BLaER1 (cell line): ENCODE data around the gene MAP9.
"Not testable (repeated sequence)": the region's sequence is repeated elsewhere in the genome, so short reads cannot be mapped to it uniquely, and the experiment has no call there.

Experiments
- H3K27ac ChIP-seq: shearing (Covaris generic); formaldehyde crosslinking; 2 replicates; pipeline ENCODE4 v1.8.1; 2022
- H3K27me3 ChIP-seq: shearing (Covaris generic); formaldehyde crosslinking; 2 replicates; pipeline ENCODE4 v1.8.1; 2022
- H3K36me3 ChIP-seq: shearing (Covaris generic); formaldehyde crosslinking; 2 replicates; pipeline ENCODE4 v1.8.1; 2022
- H3K4me1 ChIP-seq: shearing (Covaris generic); formaldehyde crosslinking; 2 replicates; pipeline ENCODE4 v1.8.1; 2022
- H3K4me2 ChIP-seq: shearing (Covaris generic); formaldehyde crosslinking; 2 replicates; pipeline ENCODE4 v1.8.1; 2022
- H3K4me3 ChIP-seq: shearing (Covaris generic); formaldehyde crosslinking; 2 replicates; pipeline ENCODE4 v1.8.1; 2022
- H3K9ac ChIP-seq: shearing (Covaris generic); formaldehyde crosslinking; 2 replicates; pipeline ENCODE4 v1.8.1; 2022
- H3K9me3 ChIP-seq: shearing (Covaris generic); formaldehyde crosslinking; 2 replicates; pipeline ENCODE4 v1.8.1; 2022
- H4K20me1 ChIP-seq: shearing (Covaris generic); formaldehyde crosslinking; 2 replicates; pipeline ENCODE4 v1.8.1; 2022
- Cebpa-rat ChIP-seq: shearing (Covaris generic); IDR thresholded peaks from 2 replicates; pipeline ENCODE4 v1.8.1; 2022

Gene MAP9

DNA sequence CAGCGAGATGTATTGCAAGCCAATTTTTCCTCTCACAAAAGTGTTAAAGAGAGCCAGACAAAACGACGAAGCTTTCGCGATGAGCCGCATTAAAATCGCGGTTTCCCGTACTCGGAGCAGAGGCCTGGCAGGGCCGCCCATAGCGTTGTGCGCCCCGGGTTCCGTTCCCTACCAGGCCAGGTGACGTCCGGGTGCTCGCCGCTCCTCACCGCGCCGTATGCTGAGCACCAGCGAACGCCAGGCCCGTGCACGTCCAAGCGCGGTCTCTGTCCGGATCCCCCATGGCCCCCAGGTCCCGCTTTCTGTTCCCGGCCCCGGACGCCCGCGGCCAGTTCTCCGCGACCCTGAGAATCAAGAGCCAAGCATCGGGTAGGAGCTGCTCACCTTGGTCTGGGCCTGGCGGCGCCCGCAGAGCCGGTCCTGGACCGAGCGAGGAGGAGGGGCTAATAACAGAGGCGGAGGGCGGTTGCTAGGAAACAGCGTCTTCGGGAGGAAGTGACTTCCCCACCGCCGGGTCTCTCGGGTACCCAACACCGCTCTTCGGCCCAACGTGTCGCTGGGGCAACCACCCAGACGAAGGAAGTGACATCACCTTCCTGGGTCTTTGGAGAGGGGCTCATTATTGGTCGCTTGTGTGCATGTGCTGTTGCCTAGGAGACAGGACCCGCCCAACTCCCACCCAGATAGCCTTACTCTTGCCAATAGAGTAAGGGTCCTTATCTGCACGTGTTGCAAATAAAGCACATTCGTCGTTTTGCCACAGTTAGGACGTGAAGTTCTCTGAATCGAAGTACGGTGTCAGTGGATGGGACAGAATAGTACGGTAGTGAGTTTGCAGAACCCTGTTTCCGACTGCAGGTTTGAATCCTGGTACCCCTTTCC, at the start of gene MAP9:
TSS of gene MAP9 (minus strand) at position 579 of the 882 bp plus-strand sequence. CDS start 1,115 bp downstream, outside the sequence.
- no peaks in the 10 kb centered on the region for H3K27me3 ChIP-seq
- peak within 1 kb of the TSS; percentile 72 for H3K4me3 ChIP-seq
- no peaks in the 10 kb centered on the region for H3K36me3 ChIP-seq
- H3K9ac ChIP-seq, result peak within 1 kb of the TSS; percentile 63; the same call in 1 of the 2 replicates
- peaks cover 5% of the 10 kb centered on the region; the same call in 1 of the 2 replicates for H3K9me3 ChIP-seq
- H3K4me1 ChIP-seq, result no peaks in the 10 kb centered on the region
- H3K4me2 ChIP-seq, result peak within 1 kb of the TSS; percentile 64
- no peaks in the 10 kb centered on the region for H4K20me1 ChIP-seq
- no peak for TF ChIP-seq Cebpa-rat
- no peak within 1 kb of the TSS for H3K27ac ChIP-seq

DNA sequence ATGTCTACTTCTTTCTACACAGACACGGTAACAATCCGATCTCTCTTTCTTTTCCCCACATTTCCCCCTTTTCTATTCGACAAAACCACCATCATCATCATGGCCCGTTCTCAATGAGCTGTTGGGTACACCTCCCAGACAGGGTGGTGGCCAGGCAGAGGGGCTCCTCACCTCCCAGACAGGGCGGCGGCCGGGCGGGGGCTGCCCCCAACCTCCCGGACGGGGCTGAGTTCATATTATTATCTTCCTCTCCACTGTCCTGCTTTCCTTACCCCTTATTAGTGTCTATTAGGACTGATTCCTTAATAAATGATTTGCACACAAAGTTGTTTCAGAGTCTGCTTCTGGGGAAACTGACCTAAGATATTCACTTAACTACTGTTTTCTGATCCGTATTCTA, 48.0 kb upstream of the MAP9 start:
- not testable (repeated sequence) for H3K27me3 ChIP-seq, H3K36me3 ChIP-seq, H4K20me1 ChIP-seq, H3K4me2 ChIP-seq, H3K27ac ChIP-seq, H3K9ac ChIP-seq, H3K4me3 ChIP-seq
- peaks cover 38% of the 10 kb centered on the region for H3K9me3 ChIP-seq
- H3K4me1 ChIP-seq, result 0 out of 2 replicates have a peak, but pooled peaks cover 16% of the 10 kb centered on the region

- peaks cover 3% of the 10 kb centered on the region; the same call in 1 of the 2 replicates for H3K36me3 ChIP-seq
- no peaks in the 10 kb centered on the region for H3K27me3 ChIP-seq
- no peak overlapping the region for H3K27ac ChIP-seq
- no peak overlapping the region for H3K9ac ChIP-seq
- H3K9me3 ChIP-seq, result peaks cover 38% of the 10 kb centered on the region
- no peaks in the 10 kb centered on the region for H4K20me1 ChIP-seq
- no peak for TF ChIP-seq Cebpa-rat
- H3K4me1 ChIP-seq, result 0 out of 2 replicates have a peak, but pooled peaks cover 16% of the 10 kb centered on the region
- no peak overlapping the region for H3K4me3 ChIP-seq
- no peak overlapping the region for H3K4me2 ChIP-seq
Observed at GRCh38 chr4:155423671-155424070, 46.9 kb upstream of the MAP9 start.

DNA sequence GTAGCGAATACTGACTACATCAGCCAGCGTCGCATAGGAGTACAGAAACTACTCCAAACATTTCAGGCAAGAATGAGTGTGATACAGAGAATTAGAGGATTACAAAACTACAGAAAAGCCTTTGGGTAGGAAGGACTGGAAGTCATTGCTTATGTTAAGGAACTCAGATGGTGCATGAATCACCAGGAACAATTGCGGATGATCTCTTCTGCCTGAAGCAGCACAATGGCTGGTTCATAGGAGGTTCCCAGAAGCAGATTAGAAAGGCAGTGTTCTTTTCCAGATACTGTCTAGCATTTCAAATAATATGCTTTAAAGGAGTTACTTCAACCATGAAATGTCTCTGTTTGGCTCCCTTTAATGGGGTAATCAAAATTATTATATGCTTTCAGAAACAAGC, 42.5 kb upstream of the MAP9 start:
- H3K27ac ChIP-seq, result no peak overlapping the region
- no peak for TF ChIP-seq Cebpa-rat
- H3K9ac ChIP-seq, result no peak overlapping the region
- no peaks in the 10 kb centered on the region for H4K20me1 ChIP-seq
- H3K4me1 ChIP-seq, result 0 out of 2 replicates have a peak, but pooled peaks cover 4% of the 10 kb centered on the region
- H3K27me3 ChIP-seq, result no peaks in the 10 kb centered on the region
- H3K36me3 ChIP-seq, result no peaks in the 10 kb centered on the region
- H3K9me3 ChIP-seq, result peaks cover 15% of the 10 kb centered on the region
- no peak overlapping the region for H3K4me3 ChIP-seq
- no peak overlapping the region for H3K4me2 ChIP-seq

- TF ChIP-seq Cebpa-rat, result no peak
- Histone ChIP-seq H3K27ac (no peak overlapping the region), H3K4me2 (no peak overlapping the region), H3K4me3 (no peak overlapping the region), H3K36me3 (no peaks in the 10 kb centered on the region), H3K4me1 (no peaks in the 10 kb centered on the region), H3K9ac (no peak overlapping the region), H4K20me1 (no peaks in the 10 kb centered on the region), H3K27me3 (no peaks in the 10 kb centered on the region), H3K9me3 (no peaks in the 10 kb centered on the region)
Observed at GRCh38 chr4:155415662-155416061, 38.9 kb upstream of the MAP9 start.

GRCh38 chr4:155413451-155413850, 36.7 kb upstream of the MAP9 start:
- no peak overlapping the region for H3K9ac ChIP-seq
- no peaks in the 10 kb centered on the region for H3K4me1 ChIP-seq
- no peak for TF ChIP-seq Cebpa-rat
- no peaks in the 10 kb centered on the region for H3K36me3 ChIP-seq
- H4K20me1 ChIP-seq, result no peaks in the 10 kb centered on the region
- H3K27ac ChIP-seq, result no peak overlapping the region
- no peak overlapping the region for H3K4me2 ChIP-seq
- H3K27me3 ChIP-seq, result no peaks in the 10 kb centered on the region
- no peak overlapping the region for H3K4me3 ChIP-seq
- no peaks in the 10 kb centered on the region for H3K9me3 ChIP-seq

DNA sequence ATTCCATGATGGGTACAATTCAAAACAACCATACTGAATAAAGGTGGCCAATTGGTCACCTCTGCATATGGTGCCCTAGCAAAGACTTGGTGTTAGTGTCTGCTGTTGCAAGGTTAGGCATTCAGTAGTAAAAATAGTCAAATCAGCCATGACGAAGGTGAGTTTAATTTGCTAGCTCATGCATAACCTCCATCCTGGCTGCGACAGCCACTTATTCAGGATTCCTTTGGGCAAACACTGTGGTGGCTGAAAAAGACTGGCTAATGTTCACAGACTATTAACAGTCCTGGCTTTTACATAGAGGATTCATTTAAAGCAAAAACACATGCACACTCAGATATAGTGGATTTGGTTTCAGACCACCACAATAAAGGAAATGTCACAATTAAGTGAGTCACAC, 34.8 kb upstream of the MAP9 start:
- no peaks in the 10 kb centered on the region for H3K36me3 ChIP-seq
- no peak overlapping the region for H3K27ac ChIP-seq
- no peak for TF ChIP-seq Cebpa-rat
- no peaks in the 10 kb centered on the region for H3K27me3 ChIP-seq
- no peak overlapping the region for H3K9ac ChIP-seq
- H3K4me1 ChIP-seq, result no peaks in the 10 kb centered on the region
- no peak overlapping the region for H3K4me2 ChIP-seq
- no peak overlapping the region for H3K4me3 ChIP-seq
- H3K9me3 ChIP-seq, result no peaks in the 10 kb centered on the region
- no peaks in the 10 kb centered on the region for H4K20me1 ChIP-seq

DNA sequence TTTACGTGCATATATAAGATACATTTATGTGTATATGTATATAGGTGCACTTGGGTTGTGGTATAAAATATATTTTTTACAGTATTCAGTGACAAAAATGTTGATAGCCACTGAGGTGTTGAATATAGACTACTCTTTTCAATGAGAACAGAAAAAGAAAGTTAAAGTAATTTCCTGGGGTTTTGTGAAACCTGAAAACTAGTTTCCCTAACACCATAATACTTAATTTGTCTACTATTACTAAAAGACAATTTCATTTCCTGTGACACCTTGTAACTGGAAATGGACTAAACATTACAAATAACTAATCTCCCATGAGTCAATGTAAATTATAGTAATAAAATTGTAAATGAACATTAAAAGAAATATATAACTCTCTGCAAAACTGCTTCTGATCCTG, 32.0 kb upstream of the MAP9 start:
- H4K20me1 ChIP-seq, result no peaks in the 10 kb centered on the region
- H3K4me3 ChIP-seq, result no peak overlapping the region
- no peaks in the 10 kb centered on the region for H3K36me3 ChIP-seq
- H3K9me3 ChIP-seq, result no peaks in the 10 kb centered on the region
- H3K4me2 ChIP-seq, result no peak overlapping the region
- no peak for TF ChIP-seq Cebpa-rat
- no peaks in the 10 kb centered on the region for H3K4me1 ChIP-seq
- no peaks in the 10 kb centered on the region for H3K27me3 ChIP-seq
- no peak overlapping the region for H3K27ac ChIP-seq
- no peak overlapping the region for H3K9ac ChIP-seq

DNA sequence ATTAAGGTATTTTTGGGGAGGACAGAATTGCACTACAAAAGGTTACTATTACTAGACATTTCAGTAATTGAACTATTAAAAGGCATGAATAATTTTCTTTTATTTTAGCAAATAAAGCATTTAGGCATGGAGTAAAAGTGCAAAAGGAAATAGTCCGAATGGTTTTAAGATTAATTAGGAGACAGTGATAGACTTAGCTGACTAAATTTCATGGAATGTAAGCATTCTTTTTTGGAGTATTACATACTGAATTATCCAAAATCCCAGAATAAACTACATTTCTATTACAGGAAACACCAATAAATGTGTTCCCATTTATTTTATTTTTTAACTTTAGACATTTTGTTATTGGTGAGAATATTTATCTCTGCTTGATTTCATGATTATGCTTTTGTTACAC, 30.7 kb upstream of the MAP9 start:
- TF ChIP-seq Cebpa-rat, result no peak
- no peak overlapping the region for H3K4me2 ChIP-seq

GRCh38 chr4:155405059-155405458, 28.3 kb upstream of the MAP9 start:
- no peak overlapping the region for H3K4me3 ChIP-seq
- H3K4me2 ChIP-seq, result no peak overlapping the region
- H3K27me3 ChIP-seq, result no peaks in the 10 kb centered on the region
- no peaks in the 10 kb centered on the region for H3K4me1 ChIP-seq
- H3K36me3 ChIP-seq, result no peaks in the 10 kb centered on the region
- no peak overlapping the region for H3K27ac ChIP-seq
- H4K20me1 ChIP-seq, result no peaks in the 10 kb centered on the region
- H3K9ac ChIP-seq, result no peak overlapping the region
- H3K9me3 ChIP-seq, result no peaks in the 10 kb centered on the region
- TF ChIP-seq Cebpa-rat, result no peak

More for the DNA sequence above, 30.7 kb upstream of the MAP9 start:
- Histone ChIP-seq H3K27ac (no peak overlapping the region), H3K4me1 (no peaks in the 10 kb centered on the region), H4K20me1 (no peaks in the 10 kb centered on the region), H3K27me3 (no peaks in the 10 kb centered on the region), H3K9ac (no peak overlapping the region), H3K36me3 (no peaks in the 10 kb centered on the region), H3K9me3 (no peaks in the 10 kb centered on the region), H3K4me3 (no peak overlapping the region)
